GM12878 (cell line): Measurements from ENCODE around the gene NDUFC1. TPM values are rescaled to one million over a fixed set of nuclear protein-coding genes. Genes with fewer than 3 reads are reported as not detected.

ENCODE experiments used
- ATAC-seq: fragments of 200-7000 bp; cut with Tn5 transposase; 3 replicates; pipeline ENCODE4 v1.9.1; 2020; ENCODE audit warnings: mild to moderate bottlenecking, moderate library complexity
- BruUV-seq: library from RNA; stranded (reverse); fragments of 400-500 nt; replicated peaks from 2 replicates; lab custom pipeline; 2021; lab: Mats Ljungman, UMichigan
- CTCF ChIA-PET: fragments of 300-600 bp; sonication (Branson Sonifier 250); formaldehyde crosslinking; extraction: SDS; loops from one replicate; lab custom pipeline; 2021; ENCODE audit warnings: inconsistent platforms; lab: Yijun Ruan, JAX
- POLR2A ChIA-PET: fragments of 350-600 bp; formaldehyde crosslinking; extraction: SDS; loops from one replicate; lab custom pipeline; 2021; ENCODE audit warnings: inconsistent platforms; lab: Charles Lee
- RAD21 ChIA-PET: fragments of 300-600 bp; sonication (Branson Sonifier 250); formaldehyde crosslinking; loops from one replicate; lab custom pipeline; 2023; ENCODE audit warnings: antibody characterized with exemption; ENCODE audit not compliant: unreplicated experiment; lab: Charles Lee
- SMC1A ChIA-PET: fragments of 300-600 bp; sonication (Branson Sonifier 250); formaldehyde crosslinking; loops from one replicate; lab custom pipeline; 2023; ENCODE audit not compliant: unreplicated experiment, uncharacterized antibody; lab: Charles Lee
- DNase-seq: peaks from one replicate; pipeline ENCODE4 v3.0.0-alpha.2; 2011; ENCODE audit warnings: low read depth, low spot score
- FAIRE-seq: peaks from 3 replicates; lab custom pipeline; 2011; peaks lifted over from hg19 to GRCh38; lab: Jason Lieb, UNC
- H2AFZ ChIP-seq: 2 replicates; pipeline ENCODE4 v1.6.0; 2011; ENCODE audit warnings: low read depth, low read length, control low read depth; ENCODE audit not compliant: control insufficient read depth
- H3K27ac ChIP-seq: 2 replicates; pipeline ENCODE4 v1.5.1; 2011; ENCODE audit warnings: control low read depth; ENCODE audit not compliant: control insufficient read depth, insufficient read depth
- H3K27me3 ChIP-seq, 2 experiments: replicated peaks in 1 of 2; 2 replicates each; pipeline versions ENCODE4 v1.6.0 to v1.6.1; 2011; ENCODE audit warnings: low read length in 1 of 2; ENCODE audit not compliant: control insufficient read depth in 2 of 2, insufficient read depth in 2 of 2
- H3K36me3 ChIP-seq, 2 experiments: 2 replicates each; pipeline ENCODE4 v1.5.1; 2011; ENCODE audit warnings: low read length in 1 of 2; ENCODE audit not compliant: control insufficient read depth in 2 of 2, insufficient read depth in 2 of 2
- H3K4me1 ChIP-seq: 2 replicates; pipeline ENCODE4 v1.6.1; 2011; ENCODE audit warnings: mild to moderate bottlenecking, low read length, moderate library complexity, mixed read lengths; ENCODE audit not compliant: control insufficient read depth, insufficient read depth
- H3K4me2 ChIP-seq: 2 replicates; pipeline ENCODE4 v1.6.0; 2011; ENCODE audit warnings: control low read depth; ENCODE audit not compliant: control insufficient read depth, insufficient read depth
- H3K4me3 ChIP-seq: fragments of 200-600 bp; sonication (generic); 2 replicates; pipeline ENCODE4 v1.5.1; 2016
- H3K79me2 ChIP-seq: 2 replicates; pipeline ENCODE4 v1.6.0; 2011; ENCODE audit warnings: low read length; ENCODE audit not compliant: control insufficient read depth, insufficient read depth
- H3K9ac ChIP-seq: 2 replicates; pipeline ENCODE4 v1.8.0; 2011; ENCODE audit warnings: low read length, control low read depth, mixed read lengths; ENCODE audit not compliant: control insufficient read depth, insufficient read depth
- H3K9me3 ChIP-seq: replicated peaks from 3 replicates; pipeline ENCODE4 v1.5.1; 2011; ENCODE audit warnings: mild to moderate bottlenecking, low read length; ENCODE audit not compliant: control insufficient read depth, insufficient read depth
- H4K20me1 ChIP-seq: 2 replicates; pipeline ENCODE4 v1.6.0; 2011; ENCODE audit not compliant: control insufficient read depth, insufficient read depth
- KLF5 ChIP-seq: fragments of 450-650 bp; IDR thresholded peaks from 2 replicates; pipeline ENCODE4 v1.6.1; 2014; ENCODE audit warnings: mild to moderate bottlenecking; ENCODE audit not compliant: partially characterized antibody
- NR2F1 ChIP-seq: fragments of 450-650 bp; conservative IDR thresholded peaks from 2 replicates; pipeline ENCODE4 v1.6.1; 2017; ENCODE audit warnings: mild to moderate bottlenecking
- NRF1 ChIP-seq: conservative IDR thresholded peaks from 2 replicates; pipeline ENCODE4 v1.6.1; 2011; ENCODE audit warnings: mild to moderate bottlenecking, low read depth, low read length, improper control_type of control experiment
- PAX8 ChIP-seq: fragments of 450-650 bp; IDR thresholded peaks from 2 replicates; pipeline ENCODE4 v1.6.1; 2017; ENCODE audit warnings: mild to moderate bottlenecking, moderate library complexity
- POLR2AphosphoS2 ChIP-seq: IDR thresholded peaks from 2 replicates; pipeline ENCODE4 v1.6.1; 2011; ENCODE audit warnings: low read depth, mild to moderate bottlenecking, low read length, improper control_type of control experiment, moderate library complexity
- SIX5 ChIP-seq: IDR thresholded peaks from 2 replicates; pipeline ENCODE4 v1.6.1; 2011; ENCODE audit warnings: mild to moderate bottlenecking, low read depth, low read length, moderate library complexity; ENCODE audit not compliant: severe bottlenecking
- SREBF1 ChIP-seq: IDR thresholded peaks from 2 replicates; pipeline ENCODE4 v1.6.1; 2012; ENCODE audit warnings: mild to moderate bottlenecking, low read length
- STAT1 ChIP-seq: fragments of 450-650 bp; conservative IDR thresholded peaks from 2 replicates; pipeline ENCODE4 v1.6.1; 2014; ENCODE audit warnings: antibody characterized with exemption, mild to moderate bottlenecking
- TCF3 ChIP-seq: IDR thresholded peaks from 2 replicates; pipeline ENCODE4 v1.6.1; 2012; ENCODE audit warnings: low read depth, mild to moderate bottlenecking, low read length, borderline replicate concordance; ENCODE audit not compliant: insufficient read depth
- ZNF217 ChIP-seq: fragments of 450-650 bp; IDR thresholded peaks from 2 replicates; pipeline ENCODE4 v1.6.1; 2017; ENCODE audit warnings: antibody characterized with exemption, mild to moderate bottlenecking
- ZNF24 ChIP-seq: fragments of 450-650 bp; IDR thresholded peaks from 2 replicates; pipeline ENCODE4 v1.6.1; 2017; ENCODE audit warnings: antibody characterized with exemption, mild to moderate bottlenecking
- ZNF622 ChIP-seq: fragments of 450-650 bp; IDR thresholded peaks from 2 replicates; pipeline ENCODE4 v1.6.1; 2017; ENCODE audit warnings: mild to moderate bottlenecking, inconsistent platforms
- in situ Hi-C: fragments of 300-500 bp; cut with MboI; formaldehyde crosslinking; loops from 9 replicates; pipeline ENCODE4 v1.14.3; 2018; ENCODE audit warnings: mixed read lengths
- intact Hi-C: fragments of 100-400 bp; cut with micrococcal nuclease; formaldehyde crosslinking; loops from one replicate; pipeline ENCODE4 v1.14.2; 2022; ENCODE audit not compliant: unreplicated experiment
- polyA plus RNA-seq, 11 experiments: library from polyadenylated mRNA; depleted of rRNA in 4 of 11; unstranded in 6 of 11; stranded (reverse) in 5 of 11; fragments of >200 nt; fragmentation: Nextera tagmentation in 4 of 11; fragmentation: Illumina TruSeq in 1 of 11; extraction: Ambion mirVana in 4 of 11; extraction: Trizol in 1 of 11; gene quantifications; 1 replicate in 1 of 11; 2 replicates in 10 of 11; pipeline versions ENCODE4 v1.2.1 to v1.2.3, GENCODE V29; 2011 to 2016; ENCODE audit warnings: inconsistent platforms in 2 of 11, missing spikeins in 2 of 11, low read depth in 1 of 11
- total RNA-seq, 4 experiments: library from RNA; depleted of rRNA in 3 of 4; stranded (reverse); fragments of >200 nt in 3 of 4; fragmentation: Illumina TruSeq in 1 of 4; extraction: Trizol in 1 of 4; gene quantifications; 2 replicates each; pipeline versions ENCODE4 v1.2.1 to v1.2.3, GENCODE V29; 2013 to 2021
- TF ChIP-seq, protein P1 (sequence below): IDR thresholded peaks from 2 replicates; pipeline ENCODE4 v1.6.1; 2011; ENCODE audit warnings: low read depth, low read length, improper control_type of control experiment, borderline replicate concordance
- TF ChIP-seq, protein P2 (sequence below): fragments of 450-650 bp; formaldehyde crosslinking; IDR thresholded peaks from 2 replicates; pipeline ENCODE4 v1.4.0; 2022; ENCODE audit warnings: mild to moderate bottlenecking, moderate library complexity
- TF ChIP-seq, protein P3 (sequence below): IDR thresholded peaks from 2 replicates; pipeline ENCODE4 v1.6.1; 2012; ENCODE audit warnings: low read depth, low read length, improper control_type of control experiment
- TF ChIP-seq, protein P4 (sequence below): IDR thresholded peaks from 2 replicates; pipeline ENCODE4 v1.6.1; 2011; ENCODE audit warnings: low read depth, mild to moderate bottlenecking, low read length, moderate library complexity, borderline replicate concordance; ENCODE audit errors: extremely low read depth
- TF ChIP-seq, protein P5 (sequence below): fragments of 150-350 bp; IDR thresholded peaks from 2 replicates; pipeline ENCODE4 v1.6.1; 2014; ENCODE audit warnings: mild to moderate bottlenecking, low read depth, low read length

NDUFC1 gene
- total and polyA plus RNA-seq, 10 of the 15 experiments (the other 5 are each of a cell fraction or from before 2014, with no cell fraction given), result 25.5 to 242 (median 68.9) TPM

DNA sequence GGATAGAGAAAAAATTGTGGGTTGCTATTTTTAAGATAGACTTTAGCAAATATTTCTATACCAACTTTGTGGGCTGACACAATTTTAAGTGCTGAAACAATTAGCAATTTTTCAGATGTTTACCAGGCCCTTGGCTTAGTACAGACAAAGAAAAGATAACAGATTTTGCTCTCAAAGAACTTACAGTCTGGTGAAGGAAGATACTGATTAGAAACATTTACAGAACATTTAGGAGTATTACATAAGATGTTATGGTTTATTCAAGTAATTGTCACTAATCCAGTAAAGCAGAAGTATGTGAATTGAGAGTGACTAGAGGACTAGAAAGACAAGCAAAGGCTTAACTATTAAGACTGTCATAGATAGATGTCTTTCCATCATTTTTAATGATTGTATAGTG lies 35.3 kb upstream of the NDUFC1 start:
- in situ Hi-C loops (no loop called here), intact Hi-C loops (no loop called here)
- DNase-seq, result no peak
- no peak overlapping the region for H3K27ac ChIP-seq
- ChIA-PET POLR2A (no interaction called here), SMC1A (interaction anchor here (1.2 to 1.4 kb wide), 2 partner anchors 8 to 42 kb away, joined by 3 to 4 read pairs; no protein-coding TSS in a partner anchor), CTCF (interaction anchor here (0.9 kb wide), 1 partner anchor 23 kb away, joined by 3 read pairs; no protein-coding TSS in a partner anchor), RAD21 (no interaction called here)
- H3K4me1 ChIP-seq, result peaks cover 3% of the 10 kb centered on the region; the same call in 1 of the 2 replicates
- no peak overlapping the region for H2AFZ ChIP-seq
- no peaks in the 10 kb centered on the region for H3K27me3 ChIP-seq
- no peak overlapping the region for H3K9ac ChIP-seq
- no peak overlapping the region for H3K4me3 ChIP-seq
- TF ChIP-seq, protein P1, sequence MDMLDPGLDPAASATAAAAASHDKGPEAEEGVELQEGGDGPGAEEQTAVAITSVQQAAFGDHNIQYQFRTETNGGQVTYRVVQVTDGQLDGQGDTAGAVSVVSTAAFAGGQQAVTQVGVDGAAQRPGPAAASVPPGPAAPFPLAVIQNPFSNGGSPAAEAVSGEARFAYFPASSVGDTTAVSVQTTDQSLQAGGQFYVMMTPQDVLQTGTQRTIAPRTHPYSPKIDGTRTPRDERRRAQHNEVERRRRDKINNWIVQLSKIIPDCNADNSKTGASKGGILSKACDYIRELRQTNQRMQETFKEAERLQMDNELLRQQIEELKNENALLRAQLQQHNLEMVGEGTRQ, result no peak
- TF ChIP-seq NR2F1, result no peak
- no peak for TF ChIP-seq POLR2AphosphoS2
- TF ChIP-seq, protein P2, sequence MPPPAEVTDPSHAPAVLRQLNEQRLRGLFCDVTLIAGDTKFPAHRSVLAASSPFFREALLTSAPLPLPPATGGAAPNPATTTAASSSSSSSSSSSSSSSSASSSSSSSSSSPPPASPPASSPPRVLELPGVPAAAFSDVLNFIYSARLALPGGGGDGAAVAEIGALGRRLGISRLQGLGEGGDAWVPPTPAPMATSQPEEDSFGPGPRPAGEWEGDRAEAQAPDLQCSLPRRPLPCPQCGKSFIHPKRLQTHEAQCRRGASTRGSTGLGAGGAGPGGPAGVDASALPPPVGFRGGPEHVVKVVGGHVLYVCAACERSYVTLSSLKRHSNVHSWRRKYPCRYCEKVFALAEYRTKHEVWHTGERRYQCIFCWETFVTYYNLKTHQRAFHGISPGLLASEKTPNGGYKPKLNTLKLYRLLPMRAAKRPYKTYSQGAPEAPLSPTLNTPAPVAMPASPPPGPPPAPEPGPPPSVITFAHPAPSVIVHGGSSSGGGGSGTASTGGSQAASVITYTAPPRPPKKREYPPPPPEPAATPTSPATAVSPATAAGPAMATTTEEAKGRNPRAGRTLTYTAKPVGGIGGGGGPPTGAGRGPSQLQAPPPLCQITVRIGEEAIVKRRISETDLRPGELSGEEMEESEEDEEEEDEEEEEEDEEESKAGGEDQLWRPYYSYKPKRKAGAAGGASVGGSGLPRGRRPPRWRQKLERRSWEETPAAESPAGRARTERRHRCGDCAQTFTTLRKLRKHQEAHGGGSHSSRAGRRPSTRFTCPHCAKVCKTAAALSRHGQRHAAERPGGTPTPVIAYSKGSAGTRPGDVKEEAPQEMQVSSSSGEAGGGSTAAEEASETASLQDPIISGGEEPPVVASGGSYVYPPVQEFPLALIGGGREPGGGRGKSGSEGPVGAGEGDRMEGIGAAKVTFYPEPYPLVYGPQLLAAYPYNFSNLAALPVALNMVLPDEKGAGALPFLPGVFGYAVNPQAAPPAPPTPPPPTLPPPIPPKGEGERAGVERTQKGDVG (CRISPR knock-in tag), result no peak
- no peak for TF ChIP-seq ZNF622
- TF ChIP-seq ZNF217, result no peak
- TF ChIP-seq ZNF24, result no peak
- TF ChIP-seq TCF3, result no peak
- no peak for TF ChIP-seq SREBF1
- TF ChIP-seq, protein P3, sequence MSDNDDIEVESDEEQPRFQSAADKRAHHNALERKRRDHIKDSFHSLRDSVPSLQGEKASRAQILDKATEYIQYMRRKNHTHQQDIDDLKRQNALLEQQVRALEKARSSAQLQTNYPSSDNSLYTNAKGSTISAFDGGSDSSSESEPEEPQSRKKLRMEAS, result no peak
- TF ChIP-seq STAT1, result no peak
- TF ChIP-seq, protein P4, sequence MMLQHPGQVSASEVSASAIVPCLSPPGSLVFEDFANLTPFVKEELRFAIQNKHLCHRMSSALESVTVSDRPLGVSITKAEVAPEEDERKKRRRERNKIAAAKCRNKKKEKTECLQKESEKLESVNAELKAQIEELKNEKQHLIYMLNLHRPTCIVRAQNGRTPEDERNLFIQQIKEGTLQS, result no peak
- no peak for TF ChIP-seq PAX8
- no peak for TF ChIP-seq NRF1
- no peak for TF ChIP-seq KLF5
- no peak for TF ChIP-seq SIX5
- TF ChIP-seq, protein P5, sequence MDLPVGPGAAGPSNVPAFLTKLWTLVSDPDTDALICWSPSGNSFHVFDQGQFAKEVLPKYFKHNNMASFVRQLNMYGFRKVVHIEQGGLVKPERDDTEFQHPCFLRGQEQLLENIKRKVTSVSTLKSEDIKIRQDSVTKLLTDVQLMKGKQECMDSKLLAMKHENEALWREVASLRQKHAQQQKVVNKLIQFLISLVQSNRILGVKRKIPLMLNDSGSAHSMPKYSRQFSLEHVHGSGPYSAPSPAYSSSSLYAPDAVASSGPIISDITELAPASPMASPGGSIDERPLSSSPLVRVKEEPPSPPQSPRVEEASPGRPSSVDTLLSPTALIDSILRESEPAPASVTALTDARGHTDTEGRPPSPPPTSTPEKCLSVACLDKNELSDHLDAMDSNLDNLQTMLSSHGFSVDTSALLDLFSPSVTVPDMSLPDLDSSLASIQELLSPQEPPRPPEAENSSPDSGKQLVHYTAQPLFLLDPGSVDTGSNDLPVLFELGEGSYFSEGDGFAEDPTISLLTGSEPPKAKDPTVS, result no peak
- FAIRE-seq, result no peak
- H3K4me2 ChIP-seq, result no peak overlapping the region
- BruUV-seq, result no TSS peak
- H3K79me2 ChIP-seq, result peaks cover 20% of the 10 kb centered on the region
- no peaks in the 10 kb centered on the region for H3K9me3 ChIP-seq
- H3K36me3 ChIP-seq, result peaks cover 5 to 14% of the 10 kb centered on the region in 2 experiments
- no peaks in the 10 kb centered on the region for H4K20me1 ChIP-seq
- ATAC-seq, result no peak
